Measurements from ENCODE around the gene TREML4. TPM values are rescaled to one million over a fixed set of nuclear protein-coding genes. Genes with fewer than 3 reads are reported as not detected.
A peak's percentile ranks its signal among the peaks of the same experiment; 100 is the strongest.

The TREML4 gene
- total RNA-seq, 2 donors from 2014 or later, result not detected

- TF ChIP-seq POLR2A (IDR thresholded peaks at IDR 0.05), result no peak
- TF ChIP-seq, protein P1, sequence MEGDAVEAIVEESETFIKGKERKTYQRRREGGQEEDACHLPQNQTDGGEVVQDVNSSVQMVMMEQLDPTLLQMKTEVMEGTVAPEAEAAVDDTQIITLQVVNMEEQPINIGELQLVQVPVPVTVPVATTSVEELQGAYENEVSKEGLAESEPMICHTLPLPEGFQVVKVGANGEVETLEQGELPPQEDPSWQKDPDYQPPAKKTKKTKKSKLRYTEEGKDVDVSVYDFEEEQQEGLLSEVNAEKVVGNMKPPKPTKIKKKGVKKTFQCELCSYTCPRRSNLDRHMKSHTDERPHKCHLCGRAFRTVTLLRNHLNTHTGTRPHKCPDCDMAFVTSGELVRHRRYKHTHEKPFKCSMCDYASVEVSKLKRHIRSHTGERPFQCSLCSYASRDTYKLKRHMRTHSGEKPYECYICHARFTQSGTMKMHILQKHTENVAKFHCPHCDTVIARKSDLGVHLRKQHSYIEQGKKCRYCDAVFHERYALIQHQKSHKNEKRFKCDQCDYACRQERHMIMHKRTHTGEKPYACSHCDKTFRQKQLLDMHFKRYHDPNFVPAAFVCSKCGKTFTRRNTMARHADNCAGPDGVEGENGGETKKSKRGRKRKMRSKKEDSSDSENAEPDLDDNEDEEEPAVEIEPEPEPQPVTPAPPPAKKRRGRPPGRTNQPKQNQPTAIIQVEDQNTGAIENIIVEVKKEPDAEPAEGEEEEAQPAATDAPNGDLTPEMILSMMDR (IDR thresholded peaks at IDR 0.05), result no peak
- H3K36me3 ChIP-seq (replicated peaks in 1 of 2; ENCODE audit: insufficient read depth in 1 of 2, low read depth in 2 of 2), result no peaks in the 10 kb centered on the region
- ATAC-seq (no peak), DNase-seq (no peak)
- H3K4me1 ChIP-seq, result no peaks in the 10 kb centered on the region
- H3K27ac ChIP-seq, result no peak overlapping the region
- no peaks in the 10 kb centered on the region for H3K9me3 ChIP-seq
- H3K4me3 ChIP-seq, result no peak overlapping the region
- 89 to 93% methylated on average over 3 of the region's 3 CpGs for WGBS, 2 donors
- intact Hi-C loops (cut with DNase I), result no loop called here
- no peaks in the 10 kb centered on the region for H3K27me3 ChIP-seq
These were observed 30.9 kb upstream of the TREML4 start for GRCh38 chr6:41197234-41197633.

GRCh38 chr6:41199552-41200246 lies 28.4 kb upstream of the TREML4 start:
- ATAC-seq (no peak), DNase-seq (no peak)
- intact Hi-C loops (cut with DNase I), result no loop called here
- no peak overlapping the region for H3K4me3 ChIP-seq
- TF ChIP-seq, protein P1 (IDR thresholded peaks at IDR 0.05), result no peak
- TF ChIP-seq POLR2A (IDR thresholded peaks at IDR 0.05), result no peak
- no peaks in the 10 kb centered on the region for H3K9me3 ChIP-seq
- no peaks in the 10 kb centered on the region for H3K36me3 ChIP-seq (replicated peaks in 1 of 2; ENCODE audit: insufficient read depth in 1 of 2, low read depth in 2 of 2)
- no peaks in the 10 kb centered on the region for H3K27me3 ChIP-seq
- WGBS, 2 donors, result 87 to 88% methylated on average over 1 of the region's 1 CpG
- H3K27ac ChIP-seq, result peak overlapping the region in 1 of 4 donors; percentile 50
- H3K4me1 ChIP-seq, result no peaks in the 10 kb centered on the region

- no peak for TF ChIP-seq POLR2A (IDR thresholded peaks at IDR 0.05)
- TF ChIP-seq, protein P1 (IDR thresholded peaks at IDR 0.05), result no peak
- 81 to 92% methylated on average over 2 of the region's 2 CpGs for WGBS, 2 donors
- H3K27me3 ChIP-seq, result no peaks in the 10 kb centered on the region
- DNase-seq (peak in 1 of 4 donors; percentile 54), ATAC-seq (no peak)
- no peaks in the 10 kb centered on the region for H3K36me3 ChIP-seq (replicated peaks in 1 of 2; ENCODE audit: insufficient read depth in 1 of 2, low read depth in 2 of 2)
- no peaks in the 10 kb centered on the region for H3K4me1 ChIP-seq
- peak overlapping the region in 2 of 4 donors; percentile 16 to 50 for H3K27ac ChIP-seq
- H3K4me3 ChIP-seq, result no peak overlapping the region
- no peaks in the 10 kb centered on the region for H3K9me3 ChIP-seq
- intact Hi-C loops (cut with DNase I), result no loop called here
These were observed 27.8 kb upstream of the TREML4 start for GRCh38 chr6:41200296-41200900.

DNA sequence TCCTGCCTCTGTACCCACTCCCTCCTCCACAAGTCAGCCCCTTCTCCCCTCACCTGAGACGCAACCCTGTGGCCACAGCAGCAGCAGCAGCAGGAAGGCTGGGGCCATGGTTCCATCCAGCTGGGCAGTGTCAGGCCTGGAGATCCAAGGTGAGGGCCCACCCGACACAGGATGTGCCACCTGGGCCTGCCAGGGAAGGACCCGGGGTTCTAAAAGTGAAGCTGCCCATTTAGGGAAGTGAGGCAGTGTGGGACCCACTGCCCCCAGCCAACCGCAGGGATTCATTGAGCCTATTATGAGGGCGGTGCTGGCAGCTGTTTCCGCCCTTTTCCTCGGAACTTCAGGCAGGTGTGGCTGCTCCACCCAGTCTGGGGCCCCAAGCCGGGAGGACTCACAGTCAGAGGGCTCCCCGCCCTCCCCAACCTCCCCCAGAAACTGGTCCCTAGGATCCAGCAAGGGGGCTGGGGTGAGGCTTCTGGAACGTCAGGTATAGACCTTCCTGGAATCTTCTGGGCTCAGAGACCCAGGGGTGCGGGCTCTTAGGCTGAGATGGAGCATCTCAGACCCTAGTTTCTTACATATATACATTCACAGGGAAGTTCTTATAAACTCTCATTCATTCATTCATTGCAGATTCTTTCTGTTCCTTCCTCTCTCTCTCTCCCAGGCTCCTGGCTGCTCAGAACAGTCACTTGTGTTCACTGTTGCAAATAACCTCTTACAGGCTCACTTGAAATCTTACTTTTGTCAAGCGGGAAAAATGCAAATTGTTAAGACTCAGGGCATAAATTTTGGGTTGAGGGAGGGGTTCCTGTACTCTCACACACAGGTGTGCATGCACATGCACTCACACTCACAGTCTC lies 27.0 kb upstream of the TREML4 start, which contains the start of gene TREML2:
TSS of gene TREML2 (minus strand) at position 249 of the 863 bp plus-strand sequence. CDS start at position 108, 141 bp downstream.
- Histone ChIP-seq H3K9me3 (no peaks in the 10 kb centered on the region), H3K36me3 (replicated peaks in 1 of 2; ENCODE audit: insufficient read depth in 1 of 2, low read depth in 2 of 2) (no peaks in the 10 kb centered on the region), H3K27me3 (no peaks in the 10 kb centered on the region), H3K27ac (peak within 1 kb of the TSS in 2 of 4 donors; percentile 16 to 50), H3K4me1 (no peaks in the 10 kb centered on the region), H3K4me3 (no peak within 1 kb of the TSS)
- no peak for ATAC-seq
- TF ChIP-seq POLR2A (IDR thresholded peaks at IDR 0.05), result no peak
- TF ChIP-seq, protein P1 (IDR thresholded peaks at IDR 0.05), result no peak
- peak in 1 of 4 donors; percentile 10 for DNase-seq
- WGBS, 2 donors, result 54 to 77% methylated on average over 9 to 12 of the region's 12 CpGs
- intact Hi-C loops (cut with DNase I), result no loop called here
